DMS79 (cell line): ENCODE data around the gene FAM222B.
A peak's percentile ranks its signal among the peaks of the same experiment; 100 is the strongest.
"Not testable (repeated sequence)": the region's sequence is repeated elsewhere in the genome, so short reads cannot be mapped to it uniquely, and the experiment has no call there.

Source experiments
- DNase-seq: peaks from one replicate; lab custom pipeline; 2025; lab: John Stamatoyannopoulos, UW

The FAM222B gene

DNA sequence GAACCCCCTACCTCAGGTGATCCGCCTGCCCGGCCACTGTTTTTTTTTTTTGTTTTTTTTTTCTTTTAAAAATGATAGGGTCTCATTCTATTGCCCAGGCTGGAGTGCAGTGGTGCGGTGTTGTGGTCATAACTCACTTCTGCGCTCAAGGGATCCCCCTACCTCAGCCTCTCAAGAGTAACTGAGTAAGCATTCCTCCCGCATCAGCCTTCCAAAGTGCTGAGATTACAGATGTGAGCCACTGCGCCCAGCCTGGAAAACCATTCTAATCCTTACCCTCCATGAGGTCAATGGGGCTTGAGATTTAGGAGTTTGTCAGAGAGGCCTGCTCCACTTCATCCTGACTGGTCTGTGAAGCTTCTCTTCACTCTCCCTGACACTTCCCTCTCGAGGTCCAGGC, 24.7 kb upstream of the FAM222B start:
- no peak for DNase-seq

DNA sequence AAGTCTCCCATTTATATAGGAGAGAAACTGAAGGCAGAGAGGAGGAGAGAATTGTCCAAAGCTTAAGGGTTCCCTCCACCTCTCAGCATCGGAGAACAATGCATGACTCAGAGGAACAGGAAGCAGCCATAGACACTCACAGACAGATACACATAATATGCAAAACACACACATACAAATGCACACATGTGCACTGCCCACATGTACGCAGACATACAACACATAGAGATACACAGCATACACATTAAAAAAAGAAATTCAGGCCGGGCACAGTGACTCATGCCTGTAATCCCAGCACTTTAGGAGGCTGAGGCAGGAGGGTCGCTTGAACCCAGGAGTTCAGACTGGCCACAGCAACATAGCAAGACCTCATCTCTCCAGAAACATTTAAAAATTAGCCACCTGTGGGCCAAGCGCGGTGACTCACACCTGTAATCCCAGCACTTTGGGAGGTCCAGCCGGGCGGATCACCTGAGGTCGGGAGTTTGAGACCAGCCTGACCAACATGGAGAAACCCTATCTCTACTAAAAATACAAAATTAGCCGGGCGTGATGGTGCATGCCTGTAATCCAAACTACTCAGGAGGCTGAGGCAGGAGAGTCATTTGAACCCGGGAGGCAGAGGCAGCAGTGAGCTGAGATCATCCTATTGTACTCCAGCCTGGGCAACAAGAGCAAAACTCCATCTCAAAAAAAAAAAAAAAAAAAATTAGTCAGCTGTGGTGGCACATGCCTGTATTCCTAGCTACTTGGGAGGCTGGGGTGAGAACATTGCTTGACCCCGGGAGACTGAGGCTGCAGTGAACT, 23.6 kb upstream of the FAM222B start:
- no peak for DNase-seq

GRCh38 chr17:28864991-28865849, 22.6 kb upstream of the FAM222B start:
- no peak for DNase-seq

- DNase-seq, result no peak
These were observed 21.4 kb upstream of the FAM222B start for GRCh38 chr17:28863953-28864352.

- no peak for DNase-seq
These were observed 20.0 kb upstream of the FAM222B start for GRCh38 chr17:28862561-28862960.

DNA sequence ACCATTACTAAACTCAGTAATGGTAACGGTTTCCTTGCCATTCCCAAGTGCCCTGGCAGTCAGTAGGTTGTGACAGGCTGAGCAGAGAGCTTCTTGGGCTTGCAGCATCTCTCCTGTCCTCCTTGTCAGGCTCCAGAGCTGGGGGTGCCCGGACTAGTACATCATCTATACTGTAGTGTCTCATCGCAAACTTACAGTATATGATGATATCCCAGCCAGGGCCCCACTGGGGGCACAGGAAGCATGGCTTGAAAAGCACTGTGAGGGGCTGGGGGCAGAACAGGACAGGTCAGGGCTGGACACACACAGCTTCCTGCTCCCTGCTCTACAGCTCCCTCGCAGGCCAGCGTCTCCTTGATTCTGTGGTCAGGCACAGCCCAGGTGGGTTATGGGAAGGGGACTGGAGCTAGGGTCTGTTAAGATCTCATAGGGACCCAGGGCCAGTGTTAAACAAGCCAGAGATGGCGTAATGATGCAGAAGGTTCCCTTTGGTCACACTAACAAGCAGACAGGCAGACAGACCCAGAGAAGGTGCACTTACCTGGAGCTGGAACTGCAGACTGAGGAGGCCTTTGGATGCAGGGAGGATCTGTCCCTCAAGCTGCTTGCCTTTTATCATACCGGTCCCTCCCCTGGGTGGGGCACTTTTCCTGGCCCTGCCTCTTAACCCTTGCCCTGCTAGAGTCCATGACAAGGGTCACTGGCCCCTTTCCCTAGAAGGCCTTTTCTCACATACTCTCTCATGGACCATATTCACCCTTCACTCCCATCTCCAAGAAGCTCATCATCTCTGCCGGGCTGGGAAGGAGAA, 19.0 kb upstream of the FAM222B start:
- DNase-seq, result no peak

GRCh38 chr17:28860363-28860808, 17.8 kb upstream of the FAM222B start:
- DNase-seq, result no peak

- no peak for DNase-seq
These were observed 16.3 kb upstream of the FAM222B start for GRCh38 chr17:28858801-28859355.

GRCh38 chr17:28857905-28858800, 15.6 kb upstream of the FAM222B start:
- no peak for DNase-seq

- DNase-seq, result no peak
These were observed 13.5 kb upstream of the FAM222B start for GRCh38 chr17:28856028-28856574.

DNA sequence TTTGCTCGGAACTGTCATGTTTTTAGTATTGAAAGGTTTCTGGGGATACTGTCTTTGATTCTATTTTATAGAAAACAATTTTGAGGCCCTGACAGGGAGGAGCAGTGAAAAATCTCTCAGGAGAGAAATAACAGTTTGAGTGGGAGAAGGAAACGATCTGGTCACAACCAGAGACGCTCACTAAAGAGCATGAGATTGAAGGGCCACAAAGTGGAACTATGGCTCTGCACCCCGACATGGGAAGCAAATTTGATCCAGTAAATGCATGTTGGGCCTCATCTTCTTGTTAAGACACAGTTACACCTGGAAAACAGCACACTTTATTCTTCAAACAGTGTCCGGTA, 12.7 kb upstream of the FAM222B start:
- DNase-seq, result no peak

- peak; percentile 89 for DNase-seq
These were observed 12.1 kb upstream of the FAM222B start, which contains the start of gene ERAL1 for GRCh38 chr17:28854457-28855335. Gene ERAL1 (plus strand): TSS chr17:28855016. CDS start chr17:28855035, 19 bp downstream.

DNA sequence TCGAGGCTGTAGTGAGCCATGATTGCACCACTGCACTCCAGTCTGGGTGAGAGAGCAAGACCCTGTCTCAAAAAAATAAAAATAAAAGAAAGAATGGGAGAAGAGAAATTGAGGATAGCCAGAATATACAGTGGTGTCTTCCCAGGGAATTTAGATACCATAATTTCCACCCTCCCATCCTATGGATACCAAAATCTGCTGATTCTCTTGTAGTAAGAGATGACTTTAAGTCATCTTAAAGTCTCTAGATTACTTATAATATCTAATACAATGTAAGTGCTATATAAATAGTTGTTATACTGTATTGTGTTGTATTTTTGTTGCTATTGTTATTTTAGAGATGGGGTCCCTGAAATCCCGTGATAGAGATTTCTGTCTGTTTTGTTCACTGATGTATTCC, 10.7 kb upstream of the FAM222B start:
- DNase-seq, result no peak

DNA sequence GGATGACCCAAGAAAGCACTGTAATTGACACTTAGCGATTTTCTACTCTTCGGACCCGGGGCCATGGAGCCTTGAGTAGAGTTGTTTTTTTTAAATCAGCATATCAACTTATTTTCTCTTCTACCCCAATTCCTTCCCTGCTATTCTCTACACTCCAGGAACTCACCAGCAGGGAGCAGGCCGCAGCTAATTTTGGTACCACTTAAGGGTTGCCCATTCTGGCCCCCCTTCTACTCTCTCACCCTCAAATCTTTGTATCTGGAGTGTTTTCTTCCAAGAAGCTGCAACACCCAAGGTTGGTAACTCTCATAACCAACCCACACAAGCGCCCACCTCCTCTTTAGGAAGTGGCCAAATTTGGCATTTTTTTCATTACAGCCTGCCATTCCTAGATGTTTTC, 6.7 kb upstream of the FAM222B start:
- DNase-seq, result no peak

DNA sequence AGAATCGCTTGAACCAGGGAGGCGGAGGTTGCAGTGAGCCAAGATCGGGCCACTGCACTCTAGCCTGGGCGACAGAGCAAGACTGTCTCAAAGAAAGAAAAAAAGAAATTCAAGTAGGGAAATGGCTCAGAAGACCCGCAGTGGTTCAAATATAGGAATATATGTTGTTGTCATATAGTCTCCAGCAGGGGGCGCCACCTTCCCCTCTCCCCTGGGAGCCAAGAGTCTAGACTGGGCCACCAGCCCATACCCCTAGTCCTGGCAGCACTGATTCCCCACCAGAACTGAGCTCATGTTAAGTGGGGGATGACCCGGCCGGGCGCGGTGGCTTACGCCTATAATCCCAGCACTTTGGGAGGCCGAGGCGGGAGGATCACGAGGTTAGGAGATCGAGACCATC, 6.1 kb upstream of the FAM222B start:
- not testable (repeated sequence) for DNase-seq

GRCh38 chr17:28846699-28847098, 4.1 kb upstream of the FAM222B start:
- DNase-seq, result not testable (repeated sequence)

- no peak for DNase-seq
These were observed 3.6 kb upstream of the FAM222B start for GRCh38 chr17:28846231-28846630.

GRCh38 chr17:28843816-28844148, 1.2 kb upstream of the FAM222B start:
- DNase-seq, result no peak

DNA sequence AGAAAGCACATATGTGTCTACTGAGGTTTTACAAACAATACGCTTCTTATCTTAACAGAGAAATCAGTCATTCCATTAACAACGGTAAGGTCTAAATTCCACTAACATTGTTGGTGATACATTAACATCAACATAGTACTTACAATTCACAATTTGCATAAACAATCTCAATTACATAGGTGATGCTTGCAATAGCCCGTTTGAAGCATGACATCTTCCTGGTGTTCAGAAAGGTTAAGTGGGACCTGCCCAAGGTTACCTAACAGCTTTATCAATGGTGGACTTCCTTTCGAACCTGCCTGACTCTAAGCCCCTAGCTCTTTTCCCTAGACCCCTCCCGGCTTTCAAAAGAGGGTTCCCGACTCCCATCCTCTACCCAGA, 699 bp downstream of the FAM222B start:
- no peak for DNase-seq

DNA sequence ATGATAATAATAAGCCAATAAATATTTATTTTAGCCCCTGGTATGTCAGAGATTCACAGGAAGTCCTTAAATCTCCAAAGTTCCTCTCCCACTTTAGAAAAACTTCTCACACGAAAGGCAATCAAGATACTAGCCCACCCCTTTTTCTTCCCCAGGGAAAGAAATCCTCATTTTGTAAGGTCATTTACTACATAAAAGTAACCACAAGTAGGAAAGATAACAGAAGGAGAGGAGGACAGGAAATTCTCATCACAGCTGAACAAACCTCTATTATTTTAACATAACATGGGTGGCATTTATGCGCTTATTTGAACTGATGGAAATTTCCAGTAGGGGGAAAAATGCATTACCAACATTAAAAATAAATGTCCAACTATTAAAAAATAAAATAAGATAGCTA, 3.4 kb downstream of the FAM222B start:
- DNase-seq, result no peak
